ENCODE results near the gene ATF5.

ATF5 gene

DNA sequence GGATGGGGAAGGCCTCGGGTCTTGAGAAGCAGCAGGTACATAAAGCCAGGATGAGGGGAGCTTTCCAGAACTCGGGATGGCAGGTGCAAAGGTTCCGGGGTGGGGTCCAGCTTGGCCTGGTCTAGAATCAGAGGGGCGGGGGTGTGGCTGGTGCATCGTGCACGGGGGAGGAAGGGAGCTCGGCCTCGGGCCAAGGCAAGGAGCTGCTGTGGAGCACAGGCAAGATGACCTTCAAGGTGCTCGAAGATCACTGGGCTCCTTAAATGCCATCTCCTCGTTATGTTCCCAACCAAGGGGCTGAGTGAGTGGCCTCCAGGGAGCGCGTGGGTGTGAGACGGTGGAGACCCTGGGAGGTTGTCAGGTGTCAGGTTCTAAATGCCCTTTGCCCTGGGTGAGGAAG is 48.1 kb downstream of the ATF5 start:
- no peak for DNase-seq (ENCODE audit: low read depth)

DNA sequence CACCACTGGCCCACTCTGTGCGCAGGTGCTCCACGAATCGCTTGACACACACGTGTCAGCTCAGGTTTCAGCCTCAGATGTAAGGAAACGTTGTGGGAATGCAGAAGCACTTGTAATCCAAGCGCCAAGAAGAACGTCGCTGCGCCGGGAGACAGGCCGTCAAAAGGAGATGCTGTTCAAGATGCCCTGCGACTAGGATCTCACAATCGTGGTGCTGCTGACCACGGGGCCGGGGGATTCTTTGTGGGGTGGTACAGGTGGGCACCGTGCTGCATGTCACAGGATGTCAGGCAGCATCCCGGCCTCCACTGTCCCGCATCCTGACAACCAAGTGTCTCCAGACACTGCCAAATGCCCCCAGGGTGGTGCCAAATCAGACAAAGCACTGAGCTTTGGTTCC is 48.9 kb downstream of the ATF5 start:
- no peak for DNase-seq (ENCODE audit: low read depth)

DNA sequence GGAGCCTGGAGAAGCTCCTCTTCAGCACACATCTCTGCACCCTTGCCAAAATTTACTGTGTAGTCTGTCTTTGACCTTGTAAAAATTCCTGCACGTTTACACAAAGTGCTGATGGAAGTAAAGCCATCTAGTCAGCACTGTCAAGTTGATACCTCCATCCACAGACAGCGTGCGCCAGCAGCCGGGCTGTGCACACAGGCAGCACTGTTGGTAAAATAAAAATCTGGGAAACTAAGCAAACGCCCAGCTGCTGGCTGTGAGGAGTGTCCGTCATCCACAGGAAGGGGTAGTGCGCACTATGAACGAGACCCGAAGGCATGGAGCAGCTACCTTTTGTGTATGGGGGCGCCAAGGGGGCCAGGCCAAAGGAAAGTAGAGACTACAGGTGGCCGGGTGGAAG is 49.3 kb downstream of the ATF5 start:
- DNase-seq (ENCODE audit: low read depth) = no peak

GRCh38 chr19:49981603-49982593 is 52.9 kb downstream of the ATF5 start:
- DNase-seq (ENCODE audit: low read depth) = no peak

All from stromal cell of bone marrow (primary cell).